Left colon (tissue), 2 donors: Measurements from ENCODE around the gene AMER3. TPM values are rescaled to one million over a fixed set of nuclear protein-coding genes. Genes with fewer than 3 reads are reported as not detected.
"Not testable (repeated sequence)": the region's sequence is repeated elsewhere in the genome, so short reads cannot be mapped to it uniquely, and the experiment has no call there.

Experiments used
- ATAC-seq: fragments of 200-7000 bp; cut with Tn5 transposase; one replicate; pipeline ENCODE4 v1.9.1; 2020; ENCODE audit warnings: mild to moderate bottlenecking, moderate library complexity
- DNase-seq, 2 donors: peaks; one replicate each; pipeline ENCODE4 v3.0.0-alpha.2; 2020
- intact Hi-C, 2 donors: fragments of 100-400 bp; cut with DNase I in 1 of 2; cut with micrococcal nuclease in 1 of 2; formaldehyde crosslinking; loops; one replicate each; pipeline versions ENCODE4 v1.11.2 to v1.14.0; 2022; cut with DNase I, micrococcal nuclease
- long read RNA-seq: library from polyadenylated mRNA; unstranded; transcript quantifications from one replicate; pipeline ENCODE4 v2.0.0, GENCODE V29; 2021
- total RNA-seq, 2 donors: library from RNA; stranded (reverse); fragmentation: NEBNext Ultra II Directional; extraction: Animal tissue kit (Norgen Biotek cat#: 25700); gene quantifications; one replicate each; pipeline ENCODE4 v1.2.1, GENCODE V29; 2021
- donor health status: DM: no; HTN: no; CAD: no.
- donor health status: DM: yes; HTN: yes; CAD: no.

The AMER3 gene, protein sequence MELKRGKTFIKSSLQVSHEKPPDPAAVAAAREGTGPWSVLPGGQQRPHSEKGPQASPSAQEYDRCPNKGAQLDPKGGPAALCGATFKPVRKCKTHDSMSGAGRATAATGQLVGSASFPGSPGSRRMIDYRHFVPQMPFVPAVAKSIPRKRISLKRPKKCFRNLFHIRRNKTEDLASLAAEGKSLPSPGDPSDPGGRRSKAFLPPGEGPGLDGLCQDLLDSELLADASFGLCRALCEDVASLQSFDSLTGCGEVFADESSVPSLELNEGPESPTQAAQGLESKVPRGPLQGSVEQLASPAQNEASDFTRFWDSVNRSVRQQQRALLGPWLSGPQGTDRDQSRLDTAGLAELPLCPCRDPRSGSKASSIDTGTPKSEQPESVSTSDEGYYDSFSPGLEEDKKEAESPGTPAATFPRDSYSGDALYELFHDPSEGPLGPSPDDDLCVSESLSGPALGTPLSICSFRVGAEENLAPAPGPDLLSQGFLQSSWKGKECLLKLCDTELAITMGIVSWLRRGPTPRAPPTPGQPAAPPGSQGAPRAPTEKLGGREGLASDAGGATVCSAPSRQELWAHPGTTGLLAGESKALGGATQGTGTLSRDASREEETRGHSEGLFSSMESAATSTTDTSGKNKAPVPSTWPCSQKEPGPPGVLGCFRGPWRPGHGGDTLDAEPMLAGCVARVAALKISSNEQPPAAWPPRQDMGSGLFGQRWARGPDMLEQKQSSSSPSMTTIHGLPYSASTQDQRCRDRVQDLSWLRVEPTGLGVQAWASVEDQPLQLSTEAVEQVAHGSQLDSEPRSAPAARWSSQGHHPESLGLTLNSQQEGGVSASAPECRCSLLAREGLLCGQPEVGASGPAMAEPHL
- under 1 TPM; 0.40 to 0.42 TPM for total RNA-seq
- long read RNA-seq, result 0 reads

DNA sequence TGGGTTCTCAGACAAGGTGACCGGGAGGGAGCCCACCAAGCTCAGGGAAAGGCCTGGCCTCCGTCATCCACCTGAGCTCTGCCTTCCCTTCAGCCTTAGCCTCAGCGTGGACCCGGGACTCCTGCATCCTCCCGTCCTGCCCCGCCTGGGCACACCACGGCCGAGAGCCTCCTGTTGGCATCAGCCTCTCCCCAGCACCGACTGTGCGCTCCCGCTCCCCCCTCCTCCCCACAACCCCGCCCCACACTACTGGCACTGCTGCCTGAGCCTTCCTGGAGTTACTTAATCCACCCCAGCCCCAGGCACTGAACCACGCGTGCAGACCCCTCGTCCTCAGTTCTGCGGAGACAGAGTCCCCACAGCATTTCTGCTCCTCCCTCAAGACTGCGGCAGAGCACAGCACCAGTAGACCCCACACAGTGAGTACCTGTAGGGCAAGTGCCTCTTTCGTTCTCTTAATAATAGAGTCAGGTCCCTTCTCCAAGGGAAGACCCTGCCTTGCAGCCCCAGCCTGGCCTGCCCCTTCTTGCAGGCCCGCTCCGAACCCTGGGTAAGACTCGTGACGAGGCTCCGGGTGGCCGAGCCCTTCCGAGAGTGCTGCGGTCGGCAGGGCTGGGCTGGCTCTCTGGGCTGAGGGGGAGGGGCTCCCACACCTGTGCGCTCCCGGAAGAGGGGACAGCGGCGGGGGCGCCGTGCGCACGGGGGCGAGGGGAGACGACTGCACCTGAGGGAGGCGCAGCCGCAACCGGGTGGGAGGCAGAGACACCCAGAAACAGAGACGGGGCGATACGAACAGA, at the start of gene AMER3:
Gene AMER3, plus strand, starts transcription at position 285 of the 797 bp plus-strand sequence. CDS start 6,533 bp downstream, outside the sequence.
- DNase-seq, result peak in 1 of 2 donors; percentile 12
- ATAC-seq, result peak; percentile 49
- intact Hi-C loops, result no loop called here

DNA sequence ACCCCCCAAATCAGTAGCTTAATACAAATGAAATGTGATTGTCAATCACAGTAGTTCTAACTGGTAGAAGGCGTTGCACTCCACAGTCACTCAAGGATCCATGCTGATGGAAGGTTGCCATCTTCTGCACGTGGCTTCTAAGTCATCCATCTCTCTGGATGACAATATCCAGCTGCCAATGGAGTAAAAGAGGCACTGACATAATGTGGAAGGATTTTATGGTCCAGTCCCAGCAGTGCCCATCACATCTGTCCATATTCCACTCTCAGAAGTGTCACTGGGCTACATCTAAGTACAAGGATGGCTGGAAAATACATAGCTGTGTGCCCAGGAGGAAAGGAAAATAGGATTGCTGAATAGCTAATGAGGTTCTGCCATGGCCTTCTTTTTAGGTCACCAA, 40.5 kb upstream of the AMER3 start:
- DNase-seq, ATAC-seq, intact Hi-C loops: not testable (repeated sequence)

DNA sequence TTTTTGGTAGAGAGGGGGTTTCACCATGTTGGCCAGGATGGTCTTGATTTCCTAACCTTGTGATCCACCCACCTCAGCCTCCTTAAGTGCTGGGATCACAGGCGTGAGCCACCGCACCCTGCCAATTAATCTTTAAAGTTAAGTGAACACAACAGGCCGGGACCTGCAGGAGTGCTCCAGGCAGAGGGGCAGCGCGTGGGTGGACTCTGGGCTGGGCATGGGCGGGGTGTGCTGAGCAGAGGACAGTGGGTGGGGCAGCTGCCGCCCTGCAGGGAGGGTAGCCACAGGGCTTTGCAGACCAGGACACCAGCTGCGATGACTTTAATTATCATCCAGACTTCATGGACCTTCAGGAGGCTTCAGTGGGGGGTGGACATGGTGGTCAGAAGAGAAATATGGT, 35.3 kb upstream of the AMER3 start:
- ATAC-seq, result peak; percentile 71

DNA sequence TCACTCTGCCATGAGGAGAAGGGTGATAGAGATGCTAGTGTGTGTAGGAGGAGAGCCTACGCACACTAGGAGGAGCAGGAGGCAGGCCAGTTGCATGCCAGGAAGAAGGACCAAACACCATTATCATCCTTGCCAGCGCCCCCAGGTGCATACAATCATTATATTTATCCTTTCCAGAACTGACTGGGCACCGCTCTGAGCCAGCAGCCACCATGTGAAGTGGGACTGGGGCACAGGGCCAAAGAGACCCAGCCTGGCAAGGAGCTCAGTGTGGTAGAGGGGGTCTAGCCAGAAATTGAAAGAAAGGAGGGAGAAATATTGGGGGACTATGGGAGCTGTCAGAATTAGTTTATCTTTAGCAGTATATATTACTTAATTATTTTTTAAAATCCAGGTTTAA, 34.8 kb upstream of the AMER3 start:
- intact Hi-C loops, result no loop called here
- DNase-seq (no peak), ATAC-seq (no peak)

More for the DNA sequence above, 35.3 kb upstream of the AMER3 start:
- intact Hi-C loops, result no loop called here
- DNase-seq, result no peak

DNA sequence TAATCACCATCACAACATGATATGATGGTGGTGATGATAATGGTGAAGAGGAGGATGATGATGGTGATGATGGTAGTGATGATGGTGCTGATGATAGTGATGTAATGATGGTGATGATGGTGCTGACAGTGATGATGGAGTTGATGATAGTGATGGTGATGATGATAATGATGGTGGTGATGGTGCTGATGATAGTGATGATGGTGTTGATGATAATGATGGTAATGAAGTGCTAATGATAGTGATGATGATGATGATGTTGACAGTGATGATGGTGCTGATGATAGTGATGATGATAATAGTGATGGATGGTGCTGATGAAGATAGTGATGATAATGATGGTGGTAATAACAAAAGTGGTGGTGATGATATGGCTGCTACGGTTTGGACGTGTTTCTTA, 30.9 kb upstream of the AMER3 start:
- intact Hi-C loops, result no loop called here
- no peak for ATAC-seq
- DNase-seq, result no peak

DNA sequence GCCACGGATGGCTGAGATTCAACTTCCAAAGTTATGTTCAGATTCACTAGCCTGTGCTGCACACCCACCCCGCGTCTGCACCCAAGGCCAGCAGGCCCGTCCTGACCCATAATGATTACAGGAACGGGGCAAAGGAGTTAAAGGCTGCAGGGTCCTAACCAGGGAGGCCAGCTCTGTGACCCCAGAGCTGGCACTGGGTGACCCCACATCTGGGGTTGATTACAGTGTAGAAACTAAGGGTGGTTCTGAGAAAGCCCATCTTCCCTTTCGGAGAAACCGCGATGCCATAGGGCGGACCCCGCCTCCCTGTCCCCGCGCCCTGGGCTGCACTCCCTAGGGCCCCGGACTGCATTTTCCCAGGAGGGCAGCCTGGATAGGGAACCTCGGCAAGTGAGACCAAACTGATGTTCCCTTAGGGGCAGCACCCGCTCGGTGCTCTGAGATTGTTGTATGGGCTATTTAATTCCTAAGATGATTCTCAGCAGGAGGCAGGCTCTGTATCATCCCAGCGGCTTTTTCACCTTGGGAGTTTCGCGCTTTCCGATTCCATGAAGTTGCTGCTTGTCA, 28.6 kb upstream of the AMER3 start:
- intact Hi-C loops, result no loop called here
- DNase-seq (no peak), ATAC-seq (peak; percentile 12)

DNA sequence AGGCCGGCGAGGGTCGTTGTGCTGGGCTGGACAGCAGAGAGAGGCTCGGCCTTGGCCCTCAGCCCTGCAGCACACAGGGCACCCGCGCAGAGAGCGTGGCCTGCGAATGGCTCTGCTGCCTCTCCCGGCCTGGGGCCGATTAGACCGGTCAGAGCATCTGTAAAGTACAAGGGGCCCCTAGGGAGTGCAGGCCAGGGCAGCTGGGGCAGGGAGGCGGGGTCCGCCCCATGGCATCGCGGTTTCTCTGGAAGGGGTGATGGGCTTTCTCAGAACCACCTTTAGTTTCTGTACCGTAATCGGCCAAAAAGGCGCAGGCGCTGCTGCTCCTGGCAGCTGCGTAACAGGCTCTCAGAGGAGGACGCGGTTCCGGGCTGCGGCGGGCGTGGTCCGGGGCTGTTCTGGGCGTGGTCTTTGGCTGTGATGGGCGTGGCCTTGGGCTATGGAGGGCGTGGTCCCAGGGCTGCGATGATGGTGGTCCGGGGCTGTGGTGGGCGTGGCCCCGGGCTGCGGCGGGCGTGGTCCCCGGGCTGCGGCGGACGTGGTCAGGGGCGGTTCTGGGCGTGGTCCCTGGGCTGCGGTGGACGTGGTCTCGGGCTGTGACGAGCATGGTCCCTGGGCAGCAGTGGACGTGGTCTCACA, 27.9 kb upstream of the AMER3 start:
- peak; percentile 75 to 88 for DNase-seq
- ATAC-seq, result peak; percentile 97
- intact Hi-C loops, result no loop called here

DNA sequence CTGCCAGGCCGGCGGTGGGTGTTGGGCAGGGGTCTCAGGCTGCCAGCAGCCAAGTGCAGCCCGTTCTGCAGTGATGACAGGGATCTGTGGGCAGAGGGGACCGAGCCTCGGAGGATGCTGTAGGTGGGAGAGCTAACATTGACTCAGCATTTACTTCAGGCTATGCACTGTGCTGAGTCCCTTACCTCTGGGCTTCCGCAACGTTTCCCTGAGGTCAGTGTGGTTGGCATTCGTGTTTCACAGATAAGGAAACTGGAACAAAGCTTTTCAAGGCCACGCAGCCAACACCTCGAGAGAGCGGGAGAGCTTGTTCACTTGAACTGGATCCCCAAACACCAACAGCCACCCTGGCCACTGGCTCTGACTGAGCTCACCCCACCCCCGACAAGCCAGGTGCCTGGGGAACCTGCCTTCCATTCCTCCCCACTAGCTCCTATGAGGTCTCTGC, 27.3 kb upstream of the AMER3 start:
- no peak for DNase-seq
- peak; percentile 44 for ATAC-seq
- intact Hi-C loops, result no loop called here

DNA sequence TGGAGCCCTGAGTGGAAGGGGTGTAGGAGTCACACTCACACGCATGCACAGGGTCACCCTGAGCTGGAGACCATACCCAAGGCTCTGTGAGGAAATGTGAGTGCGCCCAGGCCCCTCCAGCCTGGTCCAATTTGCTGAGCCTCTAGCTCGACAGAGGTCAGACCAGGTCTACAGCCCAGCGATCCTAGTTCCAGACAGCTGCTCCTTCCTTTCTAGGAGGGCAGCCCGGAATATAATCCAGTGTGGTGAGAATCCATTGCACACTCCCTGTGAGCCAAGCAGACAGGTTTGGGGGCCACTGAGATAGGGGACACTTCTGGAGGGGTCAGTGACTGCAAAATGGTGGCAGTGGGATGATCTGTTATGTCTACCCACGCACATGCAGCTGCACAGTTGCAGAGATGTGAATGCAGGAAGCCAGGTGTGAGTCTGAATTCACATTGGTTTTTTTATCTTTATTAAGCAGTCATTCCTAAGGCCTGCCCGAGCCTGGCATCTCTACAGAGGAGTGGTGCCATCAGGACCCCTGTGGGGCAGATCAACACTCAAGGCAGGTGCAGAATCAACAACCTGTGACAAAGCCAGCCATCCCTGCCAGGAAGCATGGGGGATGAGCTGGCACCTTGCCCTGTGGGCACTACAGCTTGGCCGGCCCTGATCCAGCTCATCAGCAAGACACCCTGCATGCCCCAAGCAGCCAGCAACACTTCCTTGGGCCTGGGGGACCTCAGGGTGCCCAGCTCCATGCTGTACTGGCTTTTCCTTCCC, 26.6 kb upstream of the AMER3 start, which contains the start of gene GPR148:
Gene GPR148, plus strand, starts transcription at position 522 of the 768 bp plus-strand sequence. Its CDS starts 82 bp downstream, at position 604.
- ATAC-seq, result no peak

DNA sequence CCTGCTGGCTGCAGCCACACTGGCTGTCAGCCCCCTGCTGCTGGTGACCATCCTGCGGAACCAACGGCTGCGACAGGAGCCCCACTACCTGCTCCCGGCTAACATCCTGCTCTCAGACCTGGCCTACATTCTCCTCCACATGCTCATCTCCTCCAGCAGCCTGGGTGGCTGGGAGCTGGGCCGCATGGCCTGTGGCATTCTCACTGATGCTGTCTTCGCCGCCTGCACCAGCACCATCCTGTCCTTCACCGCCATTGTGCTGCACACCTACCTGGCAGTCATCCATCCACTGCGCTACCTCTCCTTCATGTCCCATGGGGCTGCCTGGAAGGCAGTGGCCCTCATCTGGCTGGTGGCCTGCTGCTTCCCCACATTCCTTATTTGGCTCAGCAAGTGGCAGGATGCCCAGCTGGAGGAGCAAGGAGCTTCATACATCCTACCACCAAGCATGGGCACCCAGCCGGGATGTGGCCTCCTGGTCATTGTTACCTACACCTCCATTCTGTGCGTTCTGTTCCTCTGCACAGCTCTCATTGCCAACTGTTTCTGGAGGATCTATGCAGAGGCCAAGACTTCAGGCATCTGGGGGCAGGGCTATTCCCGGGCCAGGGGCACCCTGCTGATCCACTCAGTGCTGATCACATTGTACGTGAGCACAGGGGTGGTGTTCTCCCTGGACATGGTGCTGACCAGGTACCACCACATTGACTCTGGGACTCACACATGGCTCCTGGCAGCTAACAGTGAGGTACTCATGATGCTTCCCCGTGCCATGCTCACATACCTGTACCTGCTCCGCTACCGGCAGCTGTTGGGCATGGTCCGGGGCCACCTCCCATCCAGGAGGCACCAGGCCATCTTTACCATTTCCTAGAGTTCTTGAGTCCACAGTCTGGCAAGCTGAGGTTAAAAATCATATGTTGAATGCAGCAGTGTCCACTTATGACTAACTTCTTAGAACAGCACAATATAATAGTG, 25.7 kb upstream of the AMER3 start:
- ATAC-seq (no peak), DNase-seq (no peak)
- intact Hi-C loops, result no loop called here

More for the DNA sequence above, 26.6 kb upstream of the AMER3 start, which contains the start of gene GPR148:
- intact Hi-C loops, result no loop called here
- DNase-seq, result no peak

DNA sequence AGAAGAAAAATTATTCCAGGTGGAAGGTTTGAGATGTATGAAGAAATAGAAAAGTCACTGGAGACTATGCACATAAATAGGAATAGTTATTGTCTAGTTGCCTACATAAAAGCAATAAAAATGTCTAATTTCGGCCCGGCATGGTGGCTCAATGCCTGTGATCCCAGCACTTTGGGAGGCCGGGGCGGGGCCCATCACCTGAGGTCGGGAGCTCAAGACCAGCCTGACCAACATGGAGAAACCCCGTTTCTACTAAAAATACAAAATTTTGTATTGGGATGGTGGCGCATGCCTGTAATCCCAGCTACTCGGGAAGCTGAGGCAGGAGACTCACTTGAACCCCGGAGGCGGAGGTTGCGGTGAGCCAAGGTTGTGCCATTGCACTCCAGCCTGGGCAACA, 23.1 kb upstream of the AMER3 start:
- intact Hi-C loops, DNase-seq: not testable (repeated sequence)

DNA sequence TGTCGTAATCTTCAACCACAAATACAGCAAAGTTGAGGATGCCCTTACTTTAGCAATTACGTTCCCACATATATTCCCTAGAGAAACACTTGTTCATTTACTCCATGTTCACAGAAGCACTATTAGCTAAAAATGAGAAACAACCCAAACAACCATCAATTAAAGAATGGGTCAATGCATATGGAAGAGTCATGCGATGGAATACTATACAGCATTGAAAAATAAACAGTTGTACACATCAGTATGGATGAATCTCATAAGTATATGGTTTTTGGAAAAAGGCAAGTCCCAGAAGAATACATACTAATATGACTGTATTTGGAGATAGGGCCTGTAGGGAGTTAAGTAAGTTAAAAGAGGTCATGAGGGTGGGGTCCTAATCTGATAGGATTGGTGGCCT, 20.1 kb upstream of the AMER3 start:
- DNase-seq (no peak), ATAC-seq (no peak)
- intact Hi-C loops, result no loop called here

More for the DNA sequence above, 23.1 kb upstream of the AMER3 start:
- ATAC-seq, result not testable (repeated sequence)

DNA sequence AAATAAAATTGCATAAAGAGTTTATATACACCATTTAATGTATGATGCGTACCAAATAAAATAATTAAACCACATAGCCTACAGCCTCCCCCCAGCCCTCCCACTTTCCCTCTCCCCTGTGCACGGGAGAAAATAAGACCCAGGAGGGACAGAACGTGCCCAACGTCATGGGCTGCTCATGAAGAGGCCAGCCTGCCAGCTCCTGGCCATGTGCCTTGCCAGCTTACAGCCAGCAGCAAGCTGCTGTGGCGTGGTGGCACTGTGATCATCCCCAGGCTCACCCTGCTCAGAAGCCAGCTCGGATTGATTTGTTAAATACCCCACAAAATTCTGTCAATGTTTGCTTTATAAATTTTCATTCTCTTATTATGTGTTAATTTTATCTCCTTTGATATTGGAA, 18.9 kb upstream of the AMER3 start:
- intact Hi-C loops, result no loop called here
- ATAC-seq (no peak), DNase-seq (no peak)

DNA sequence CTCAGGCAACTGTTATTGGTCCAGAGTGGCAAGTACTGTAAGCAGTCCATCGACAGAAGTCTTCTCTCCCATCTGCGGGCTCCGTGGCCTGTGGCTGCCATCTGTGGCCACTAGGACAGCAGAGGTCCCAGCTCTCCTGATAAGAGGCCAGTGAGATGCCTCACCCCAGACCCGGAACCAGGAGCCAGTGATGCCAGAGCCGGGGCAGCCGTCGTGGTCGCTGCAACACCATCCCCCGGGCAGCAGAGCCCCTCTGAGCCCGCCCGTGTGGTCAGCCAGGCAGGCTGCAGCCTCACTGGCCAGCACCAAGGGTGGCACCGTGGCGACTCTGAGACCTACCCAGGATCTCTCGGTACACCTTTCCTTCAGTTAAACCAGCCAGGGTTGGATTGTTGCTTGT, 17.7 kb upstream of the AMER3 start:
- DNase-seq, result no peak

DNA sequence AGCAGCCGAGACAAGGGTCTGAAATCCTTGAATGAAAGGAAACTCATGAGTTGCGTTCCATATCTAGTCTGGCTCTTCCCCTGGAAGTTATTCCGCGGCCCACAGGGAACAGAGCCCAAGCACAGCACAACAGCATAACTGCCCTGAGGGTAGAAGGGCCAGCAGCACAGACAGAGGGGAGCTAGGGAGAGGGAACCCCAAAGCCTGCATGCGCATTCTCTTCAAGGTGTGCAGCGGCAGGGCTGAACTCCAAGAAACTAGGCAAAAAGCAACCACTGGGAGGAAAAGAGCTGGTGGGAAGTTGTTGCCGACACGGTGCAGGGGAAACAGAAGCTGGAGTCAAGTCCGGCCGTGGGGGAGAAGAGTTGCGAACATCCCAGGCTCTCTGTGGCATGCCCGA, 14.7 kb upstream of the AMER3 start:
- ATAC-seq (no peak), DNase-seq (no peak)
- intact Hi-C loops, result no loop called here

More for the DNA sequence above, 17.7 kb upstream of the AMER3 start:
- intact Hi-C loops, result no loop called here
- ATAC-seq, result no peak

DNA sequence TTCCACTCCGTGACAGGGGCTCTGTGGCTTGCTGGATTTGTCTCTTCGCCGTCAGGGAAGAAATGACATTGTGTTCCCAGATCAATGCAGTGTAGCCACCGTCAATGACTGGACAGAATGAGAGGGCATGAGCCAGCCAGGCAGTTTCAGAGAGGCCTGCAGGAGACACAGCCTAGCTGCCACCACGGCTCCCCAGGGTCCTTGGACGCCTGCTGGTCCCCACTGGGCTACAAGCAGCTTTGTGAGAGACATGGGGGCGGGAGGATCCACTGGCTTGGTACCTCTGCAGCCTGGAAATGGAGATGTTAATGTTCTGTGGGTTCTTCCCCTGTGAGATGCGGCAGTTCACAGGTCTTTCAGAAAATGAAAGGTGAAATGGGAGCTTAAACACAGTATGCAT, 12.1 kb upstream of the AMER3 start:
- no peak for DNase-seq
- intact Hi-C loops, result no loop called here
- no peak for ATAC-seq
